C4-2B (cell line): Measurements from ENCODE around the gene PKN3.

ENCODE experiments used
- ZFX ChIP-seq: fragments of 450-650 bp; IDR thresholded peaks from 2 replicates; pipeline ENCODE4 v1.6.1; 2017
- TF ChIP-seq, protein P1 (sequence below): fragments of 450-650 bp; conservative IDR thresholded peaks from 2 replicates; pipeline ENCODE4 v1.5.1; 2017; ENCODE audit warnings: mild to moderate bottlenecking

- TF ChIP-seq, protein P1, sequence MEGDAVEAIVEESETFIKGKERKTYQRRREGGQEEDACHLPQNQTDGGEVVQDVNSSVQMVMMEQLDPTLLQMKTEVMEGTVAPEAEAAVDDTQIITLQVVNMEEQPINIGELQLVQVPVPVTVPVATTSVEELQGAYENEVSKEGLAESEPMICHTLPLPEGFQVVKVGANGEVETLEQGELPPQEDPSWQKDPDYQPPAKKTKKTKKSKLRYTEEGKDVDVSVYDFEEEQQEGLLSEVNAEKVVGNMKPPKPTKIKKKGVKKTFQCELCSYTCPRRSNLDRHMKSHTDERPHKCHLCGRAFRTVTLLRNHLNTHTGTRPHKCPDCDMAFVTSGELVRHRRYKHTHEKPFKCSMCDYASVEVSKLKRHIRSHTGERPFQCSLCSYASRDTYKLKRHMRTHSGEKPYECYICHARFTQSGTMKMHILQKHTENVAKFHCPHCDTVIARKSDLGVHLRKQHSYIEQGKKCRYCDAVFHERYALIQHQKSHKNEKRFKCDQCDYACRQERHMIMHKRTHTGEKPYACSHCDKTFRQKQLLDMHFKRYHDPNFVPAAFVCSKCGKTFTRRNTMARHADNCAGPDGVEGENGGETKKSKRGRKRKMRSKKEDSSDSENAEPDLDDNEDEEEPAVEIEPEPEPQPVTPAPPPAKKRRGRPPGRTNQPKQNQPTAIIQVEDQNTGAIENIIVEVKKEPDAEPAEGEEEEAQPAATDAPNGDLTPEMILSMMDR: no peak
- TF ChIP-seq ZFX: no peak
Observed at GRCh38 chr9:128747241-128747640, 44.9 kb downstream of the PKN3 start.
